Right renal pelvis (tissue), 4 donors: ENCODE data around the gene ADTRP. TPM values are rescaled to one million over a fixed set of nuclear protein-coding genes. Genes with fewer than 3 reads are reported as not detected.

Experiments used
- DNase-seq, 4 donors: peaks; one replicate each; pipeline ENCODE4 v3.0.0-alpha.2; 2013; ENCODE audit warnings: low read depth in 4 of 4, low spot score in 3 of 4, missing footprints in 1 of 4
- polyA plus RNA-seq, 4 donors: library from polyadenylated mRNA; unstranded; fragments of 120-200 nt; gene quantifications; one replicate each; pipeline ENCODE4 v1.2.1, GENCODE V29; 2013; ENCODE audit not compliant: insufficient read length in 4 of 4

The ADTRP gene
- polyA plus RNA-seq, 4 donors: 1.3 to 3.1 (median 2.7) TPM

DNA sequence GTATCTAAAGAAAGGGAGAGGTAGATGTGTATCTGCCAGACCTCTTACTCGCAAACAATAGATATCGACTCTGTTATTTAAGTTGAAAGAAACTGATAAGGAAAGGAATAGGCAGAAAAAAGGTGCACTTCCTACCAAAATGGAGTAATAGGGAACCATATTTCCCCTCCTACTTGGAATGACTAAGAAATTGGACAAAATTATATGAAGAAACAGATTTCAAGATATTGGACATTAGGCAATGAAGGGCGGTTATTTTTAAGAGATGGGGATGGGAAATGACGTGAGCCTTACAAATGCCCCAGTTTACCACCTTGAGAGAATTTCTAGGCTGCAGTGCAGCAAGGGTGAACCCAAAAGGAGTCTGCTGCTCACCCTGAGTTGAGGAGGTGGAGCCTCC lies 108.9 kb downstream of the ADTRP start:
- DNase-seq: no peak

DNA sequence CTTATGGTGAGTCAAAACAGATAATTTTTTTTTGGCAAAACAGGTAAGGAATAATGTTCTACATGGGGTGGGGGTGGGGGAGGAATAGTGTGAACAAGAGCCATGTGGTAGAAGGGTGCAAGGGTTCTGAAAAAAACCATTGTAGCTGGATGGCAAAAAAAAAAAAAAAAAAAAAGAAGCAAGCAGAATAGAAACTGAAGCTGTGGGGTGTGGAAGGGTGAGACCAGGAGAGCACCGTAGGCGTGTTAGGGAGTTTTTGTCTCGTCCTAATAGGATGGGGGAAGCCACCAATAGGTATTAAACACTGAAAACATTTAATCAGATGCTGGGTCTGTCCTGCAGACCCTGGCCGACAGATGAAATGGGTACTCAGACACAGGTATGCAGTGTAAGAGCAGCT lies 110.1 kb downstream of the ADTRP start:
- DNase-seq: no peak

DNA sequence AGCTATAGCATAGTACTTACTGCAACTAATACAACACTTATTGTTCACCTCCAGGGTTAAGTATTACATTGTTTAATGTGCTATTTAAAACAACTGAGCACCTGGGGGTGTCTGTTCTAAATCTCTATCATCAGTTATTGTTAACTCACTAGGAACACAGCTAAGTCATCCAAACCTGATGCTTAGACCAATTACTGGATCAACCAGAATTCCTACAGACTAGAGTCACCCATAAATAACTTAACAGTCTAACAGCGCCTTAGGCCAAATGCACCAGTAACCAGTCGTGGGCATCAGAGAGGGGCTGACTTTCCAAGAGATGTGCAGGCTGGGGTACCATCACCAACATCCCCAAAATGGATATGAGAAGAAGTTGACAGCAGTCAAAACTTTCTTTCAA lies 110.7 kb downstream of the ADTRP start:
- no peak for DNase-seq

DNA sequence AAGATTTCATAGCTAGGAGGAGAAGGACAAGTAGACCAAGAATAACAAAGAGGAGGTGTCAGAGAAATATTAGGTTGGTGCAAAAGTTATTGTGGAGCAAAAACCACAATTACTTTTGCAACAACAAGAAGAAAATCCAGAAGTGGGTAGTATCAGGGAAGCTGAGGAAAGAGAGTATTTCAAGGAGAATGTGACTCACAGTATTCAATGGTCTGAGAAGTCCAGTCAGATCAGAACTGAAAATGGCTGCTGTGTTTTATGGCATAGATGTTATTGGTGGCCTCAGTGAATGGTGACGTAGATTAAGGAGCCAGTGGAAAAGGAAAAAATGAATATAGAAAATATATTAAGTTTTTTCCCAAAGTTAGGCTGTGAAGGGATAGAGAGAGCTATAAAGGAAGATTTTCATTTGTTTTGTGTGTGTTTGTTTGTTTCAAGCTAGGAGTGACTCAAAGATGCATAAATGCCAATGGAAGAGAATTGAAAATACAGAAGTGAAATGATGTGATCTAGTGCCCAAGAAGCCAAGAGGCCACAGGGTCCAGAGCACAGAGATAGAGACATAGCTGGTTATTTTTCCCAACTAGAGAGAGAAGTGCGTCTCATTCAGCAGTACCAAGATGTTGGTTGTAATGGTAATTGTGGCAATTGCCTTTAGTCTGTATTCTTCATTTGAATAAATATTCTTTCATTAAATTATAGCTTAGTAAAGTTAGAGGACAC lies 112.8 kb downstream of the ADTRP start:
- DNase-seq: no peak

Other genes with a start within 250 kb of the ADTRP start
- gene TMEM170B, start 241.1 kb downstream of the ADTRP start, polyA plus RNA-seq: 10 to 100 TPM in 2 of 4 donors, 1 to 10 TPM in 2; 9.2 to 10.5 (median 9.8) TPM
- gene HIVEP1, start 233.5 kb upstream of the ADTRP start, polyA plus RNA-seq: 10 to 100 TPM; 21.0 to 23.5 (median 22.6) TPM